IPS DF 6.9 (cell line): ENCODE data around the gene RPP14.

Source experiments
- DNase-seq: peaks from one replicate; pipeline ENCODE4 v3.0.0-alpha.2; 2013; ENCODE audit warnings: low read depth, low spot score
- H3K27ac ChIP-seq: one replicate; pipeline ENCODE4 v1.5.1; 2013; ENCODE audit warnings: low read length, control low read depth
- H3K27me3 ChIP-seq: 2 replicates; pipeline ENCODE4 v1.6.1; 2013; ENCODE audit warnings: mild to moderate bottlenecking, low read length; ENCODE audit not compliant: control insufficient read depth, insufficient read depth
- H3K36me3 ChIP-seq: 2 replicates; pipeline ENCODE4 v1.6.1; 2013; ENCODE audit warnings: low read length; ENCODE audit not compliant: control insufficient read depth, insufficient read depth
- H3K4me1 ChIP-seq: 2 replicates; pipeline ENCODE4 v1.6.1; 2013; ENCODE audit warnings: low read length; ENCODE audit not compliant: control insufficient read depth, insufficient read depth
- H3K4me3 ChIP-seq: 2 replicates; pipeline ENCODE4 v1.5.1; 2013; ENCODE audit warnings: mild to moderate bottlenecking, low read length
- H3K9me3 ChIP-seq: 2 replicates; pipeline ENCODE4 v1.6.1; 2013; ENCODE audit warnings: low read length, inconsistent platforms; ENCODE audit not compliant: control insufficient read depth, insufficient read depth
- whole genome bisulfite sequencing: extraction: QIAGEN DNeasy Blood & Tissue Kit; methylation state at CpG from one replicate; pipeline ENCODE4 v1.1.7; 2013; ENCODE audit warnings: mixed read lengths, missing lambda C conversion rate; ENCODE audit not compliant: insufficient read length, insufficient coverage; 5-methylcytosine and 5-hydroxymethylcytosine counted together

RPP14 gene

GRCh38 chr3:58291671-58292338 lies 14.2 kb upstream of the RPP14 start:
- no peaks in the 10 kb centered on the region for H3K4me1 ChIP-seq
- H3K27me3 ChIP-seq, result no peaks in the 10 kb centered on the region
- no peaks in the 10 kb centered on the region for H3K36me3 ChIP-seq
- H3K4me3 ChIP-seq, result no peak overlapping the region
- no peaks in the 10 kb centered on the region for H3K9me3 ChIP-seq
- WGBS, result no CpG with 5 or more reads among the region's 9 CpGs
- no peak overlapping the region for H3K27ac ChIP-seq
- DNase-seq, result no peak

GRCh38 chr3:58292866-58293265 lies 13.2 kb upstream of the RPP14 start:
- Histone ChIP-seq H3K4me1 (no peaks in the 10 kb centered on the region), H3K27ac (no peak overlapping the region), H3K36me3 (no peaks in the 10 kb centered on the region), H3K9me3 (no peaks in the 10 kb centered on the region), H3K27me3 (no peaks in the 10 kb centered on the region), H3K4me3 (no peak overlapping the region)
- no peak for DNase-seq
- no CpG with 5 or more reads among the region's 10 CpGs for WGBS

- WGBS, result no CpG with 5 or more reads among the region's 9 CpGs
- Histone ChIP-seq H3K36me3 (no peaks in the 10 kb centered on the region), H3K27ac (no peak overlapping the region), H3K27me3 (no peaks in the 10 kb centered on the region), H3K4me1 (no peaks in the 10 kb centered on the region), H3K4me3 (no peak overlapping the region), H3K9me3 (no peaks in the 10 kb centered on the region)
- no peak for DNase-seq
These were observed 12.5 kb upstream of the RPP14 start for GRCh38 chr3:58293516-58293915.

GRCh38 chr3:58296269-58296668 lies 9.8 kb upstream of the RPP14 start:
- no peaks in the 10 kb centered on the region for H3K9me3 ChIP-seq
- H3K4me1 ChIP-seq, result peaks cover 2% of the 10 kb centered on the region
- H3K27ac ChIP-seq, result no peak overlapping the region
- no peak overlapping the region for H3K4me3 ChIP-seq
- WGBS, result no CpG with 5 or more reads among the region's 5 CpGs
- DNase-seq, result no peak
- no peaks in the 10 kb centered on the region for H3K27me3 ChIP-seq
- no peaks in the 10 kb centered on the region for H3K36me3 ChIP-seq

- H3K4me3 ChIP-seq, result no peak overlapping the region
- no CpG with 5 or more reads among the region's 6 CpGs for WGBS
- no peaks in the 10 kb centered on the region for H3K36me3 ChIP-seq
- DNase-seq, result no peak
- H3K27me3 ChIP-seq, result no peaks in the 10 kb centered on the region
- peaks cover 2% of the 10 kb centered on the region for H3K4me1 ChIP-seq
- no peaks in the 10 kb centered on the region for H3K9me3 ChIP-seq
- no peak overlapping the region for H3K27ac ChIP-seq
These were observed 9.2 kb upstream of the RPP14 start for GRCh38 chr3:58296843-58297242.

GRCh38 chr3:58298190-58298589 lies 7.9 kb upstream of the RPP14 start:
- Histone ChIP-seq H3K4me1 (peaks cover 2% of the 10 kb centered on the region), H3K36me3 (no peaks in the 10 kb centered on the region), H3K9me3 (no peaks in the 10 kb centered on the region), H3K27me3 (no peaks in the 10 kb centered on the region), H3K27ac (no peak overlapping the region), H3K4me3 (no peak overlapping the region)
- no CpG with 5 or more reads among the region's 3 CpGs for WGBS
- DNase-seq, result no peak

GRCh38 chr3:58299075-58299474 lies 7.0 kb upstream of the RPP14 start:
- H3K27me3 ChIP-seq, result no peaks in the 10 kb centered on the region
- H3K4me1 ChIP-seq, result peaks cover 2% of the 10 kb centered on the region
- H3K36me3 ChIP-seq, result no peaks in the 10 kb centered on the region
- H3K27ac ChIP-seq, result no peak overlapping the region
- H3K9me3 ChIP-seq, result no peaks in the 10 kb centered on the region
- DNase-seq, result no peak
- no peak overlapping the region for H3K4me3 ChIP-seq
- WGBS, result no CpG with 5 or more reads among the region's 2 CpGs

GRCh38 chr3:58299839-58300516 lies 6.1 kb upstream of the RPP14 start:
- no peak overlapping the region for H3K4me3 ChIP-seq
- no peaks in the 10 kb centered on the region for H3K27me3 ChIP-seq
- H3K36me3 ChIP-seq, result no peaks in the 10 kb centered on the region
- H3K4me1 ChIP-seq, result peaks cover 2% of the 10 kb centered on the region
- H3K9me3 ChIP-seq, result no peaks in the 10 kb centered on the region
- H3K27ac ChIP-seq, result no peak overlapping the region
- no peak for DNase-seq
- no CpG with 5 or more reads among the region's 8 CpGs for WGBS

- no CpG with 5 or more reads among the region's 10 CpGs for WGBS
- no peaks in the 10 kb centered on the region for H3K4me1 ChIP-seq
- H3K9me3 ChIP-seq, result no peaks in the 10 kb centered on the region
- DNase-seq, result no peak
- peaks cover 6% of the 10 kb centered on the region; the same call in 1 of the 2 replicates for H3K36me3 ChIP-seq
- no peak overlapping the region for H3K27ac ChIP-seq
- no peaks in the 10 kb centered on the region for H3K27me3 ChIP-seq
- no peak overlapping the region for H3K4me3 ChIP-seq
These were observed 1.7 kb downstream of the RPP14 start for GRCh38 chr3:58307639-58308215.

- peaks cover 10% of the 10 kb centered on the region; the same call in 1 of the 2 replicates for H3K36me3 ChIP-seq
- H3K4me3 ChIP-seq, result no peak overlapping the region
- no CpG with 5 or more reads among the region's 1 CpG for WGBS
- H3K27ac ChIP-seq, result no peak overlapping the region
- no peaks in the 10 kb centered on the region for H3K27me3 ChIP-seq
- no peaks in the 10 kb centered on the region for H3K4me1 ChIP-seq
- no peaks in the 10 kb centered on the region for H3K9me3 ChIP-seq
- DNase-seq, result no peak
These were observed 2.7 kb downstream of the RPP14 start for GRCh38 chr3:58308728-58309127.
